Measurements from ENCODE around the gene GHRL. TPM values are rescaled to one million over a fixed set of nuclear protein-coding genes. Genes with fewer than 3 reads are reported as not detected.

Gene GHRL
- total and polyA plus RNA-seq, 2 donors from 2014 or later, result 0.73 to 1.2 TPM

DNA sequence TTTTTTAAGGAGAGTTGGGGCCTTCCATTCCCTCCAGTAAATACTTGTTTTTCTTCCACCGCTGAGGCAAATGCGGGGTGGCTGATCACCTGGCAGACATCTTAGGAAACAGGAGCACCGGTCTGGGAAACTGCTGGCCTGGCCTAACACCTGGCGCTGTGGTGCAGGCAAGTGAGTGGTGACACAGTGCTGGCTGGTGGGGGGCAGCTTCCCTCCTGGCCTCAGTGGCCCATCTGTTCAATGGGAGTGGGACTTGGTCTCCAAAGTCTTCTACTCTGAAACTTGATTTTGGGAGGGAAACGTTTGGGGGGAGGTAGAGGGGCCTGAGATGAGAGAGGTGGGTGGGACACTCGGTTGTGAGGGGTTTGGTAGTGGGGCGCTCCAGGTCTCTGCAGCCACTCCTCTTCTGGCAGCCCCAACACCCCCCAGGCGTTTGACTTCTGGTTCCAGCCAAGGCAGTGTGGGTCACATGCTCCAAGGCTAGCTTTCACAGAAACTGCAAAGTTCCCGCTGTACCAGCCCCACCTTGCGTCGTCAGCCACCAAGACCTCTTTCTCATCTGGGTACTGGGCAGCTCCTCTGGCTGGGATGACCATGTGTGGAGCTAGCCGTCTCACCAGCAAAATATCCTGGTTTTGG lies 4.7 kb downstream of the GHRL start:
- Histone ChIP-seq H3K27me3 (ENCODE audit: control insufficient read depth, insufficient read depth, low read length) (no peaks in the 10 kb centered on the region), H3K4me1 (ENCODE audit: control insufficient read depth in 2 of 3, insufficient read depth in 2 of 3, low read depth in 1 of 3, low read length in 3 of 3) (peaks cover 0 to 15% (median 0%) of the 10 kb centered on the region in 3 donors), H3K4me3 (ENCODE audit: low read length in 3 of 3) (no peak overlapping the region), H3K9me3 (ENCODE audit: control insufficient read depth in 2 of 3, insufficient read depth in 1 of 3, low read length in 3 of 3) (no peaks in the 10 kb centered on the region), H3K36me3 (ENCODE audit: control insufficient read depth in 2 of 3, insufficient read depth in 3 of 3, low read length in 3 of 3) (peaks cover 0 to 10% (median 0%) of the 10 kb centered on the region in 3 donors), H3K9ac (ENCODE audit: low read length in 3 of 3) (no peak overlapping the region), H3K27ac (ENCODE audit: low read depth in 2 of 2, low read length in 2 of 2) (no peak overlapping the region)
- intact Hi-C loops (cut with DNase I), result no loop called here
- no peak for DNase-seq
- TF ChIP-seq, protein P1, sequence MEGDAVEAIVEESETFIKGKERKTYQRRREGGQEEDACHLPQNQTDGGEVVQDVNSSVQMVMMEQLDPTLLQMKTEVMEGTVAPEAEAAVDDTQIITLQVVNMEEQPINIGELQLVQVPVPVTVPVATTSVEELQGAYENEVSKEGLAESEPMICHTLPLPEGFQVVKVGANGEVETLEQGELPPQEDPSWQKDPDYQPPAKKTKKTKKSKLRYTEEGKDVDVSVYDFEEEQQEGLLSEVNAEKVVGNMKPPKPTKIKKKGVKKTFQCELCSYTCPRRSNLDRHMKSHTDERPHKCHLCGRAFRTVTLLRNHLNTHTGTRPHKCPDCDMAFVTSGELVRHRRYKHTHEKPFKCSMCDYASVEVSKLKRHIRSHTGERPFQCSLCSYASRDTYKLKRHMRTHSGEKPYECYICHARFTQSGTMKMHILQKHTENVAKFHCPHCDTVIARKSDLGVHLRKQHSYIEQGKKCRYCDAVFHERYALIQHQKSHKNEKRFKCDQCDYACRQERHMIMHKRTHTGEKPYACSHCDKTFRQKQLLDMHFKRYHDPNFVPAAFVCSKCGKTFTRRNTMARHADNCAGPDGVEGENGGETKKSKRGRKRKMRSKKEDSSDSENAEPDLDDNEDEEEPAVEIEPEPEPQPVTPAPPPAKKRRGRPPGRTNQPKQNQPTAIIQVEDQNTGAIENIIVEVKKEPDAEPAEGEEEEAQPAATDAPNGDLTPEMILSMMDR (IDR thresholded peaks at IDR 0.05; ENCODE audit: borderline replicate concordance, extremely low read depth, insufficient read depth), result no peak
- no peak for FAIRE-seq

DNA sequence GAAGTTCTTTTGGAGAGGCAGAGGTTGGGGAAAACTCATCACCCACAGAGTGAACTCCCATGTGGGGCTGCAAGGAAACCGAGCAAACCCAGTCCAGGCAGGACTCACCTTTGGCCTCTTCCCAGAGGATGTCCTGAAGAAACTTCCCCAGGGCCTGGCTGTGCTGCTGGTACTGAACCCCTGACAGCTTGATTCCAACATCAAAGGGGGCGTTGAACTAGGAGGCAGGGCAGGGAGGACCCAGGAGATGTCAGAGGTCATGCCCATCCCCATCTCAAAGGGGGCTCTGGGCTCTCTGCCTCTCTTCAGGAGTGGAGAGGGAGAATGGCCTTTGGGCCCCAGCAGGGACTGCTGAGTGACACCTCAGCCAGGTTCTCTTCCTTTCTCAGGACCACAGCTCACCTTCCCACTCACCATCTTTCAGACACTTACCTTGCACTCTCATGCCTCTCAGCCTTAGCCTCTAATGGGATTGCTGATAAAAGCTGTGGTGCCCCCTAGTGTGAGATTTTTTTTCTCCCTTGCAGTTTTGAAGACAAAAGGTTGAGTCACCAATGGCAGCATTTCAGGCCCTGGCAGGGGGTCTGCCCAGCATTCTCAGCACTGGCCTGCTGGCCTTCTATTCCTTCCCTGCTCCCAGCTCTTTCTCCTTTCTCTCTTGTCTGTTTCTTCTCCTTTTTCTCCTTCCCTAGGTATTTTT lies 6.0 kb downstream of the GHRL start:
- Histone ChIP-seq H3K36me3 (ENCODE audit: control insufficient read depth in 2 of 3, insufficient read depth in 3 of 3, low read length in 3 of 3) (peaks cover 0 to 6% (median 0%) of the 10 kb centered on the region in 3 donors), H3K4me3 (ENCODE audit: low read length in 3 of 3) (no peak overlapping the region), H3K27me3 (ENCODE audit: control insufficient read depth, insufficient read depth, low read length) (no peaks in the 10 kb centered on the region), H3K9ac (ENCODE audit: low read length in 3 of 3) (no peak overlapping the region), H3K4me1 (ENCODE audit: control insufficient read depth in 2 of 3, insufficient read depth in 2 of 3, low read depth in 1 of 3, low read length in 3 of 3) (peaks cover 0 to 15% (median 0%) of the 10 kb centered on the region in 3 donors), H3K9me3 (ENCODE audit: control insufficient read depth in 2 of 3, insufficient read depth in 1 of 3, low read length in 3 of 3) (no peaks in the 10 kb centered on the region), H3K27ac (ENCODE audit: low read depth in 2 of 2, low read length in 2 of 2) (no peak overlapping the region)
- intact Hi-C loops (cut with DNase I), result no loop called here
- no peak for FAIRE-seq
- DNase-seq, result peak in 2 of 5 donors; percentile 48 to 62
- TF ChIP-seq, protein P1 (IDR thresholded peaks at IDR 0.05; ENCODE audit: borderline replicate concordance, extremely low read depth, insufficient read depth), result peak; percentile 2

DNA sequence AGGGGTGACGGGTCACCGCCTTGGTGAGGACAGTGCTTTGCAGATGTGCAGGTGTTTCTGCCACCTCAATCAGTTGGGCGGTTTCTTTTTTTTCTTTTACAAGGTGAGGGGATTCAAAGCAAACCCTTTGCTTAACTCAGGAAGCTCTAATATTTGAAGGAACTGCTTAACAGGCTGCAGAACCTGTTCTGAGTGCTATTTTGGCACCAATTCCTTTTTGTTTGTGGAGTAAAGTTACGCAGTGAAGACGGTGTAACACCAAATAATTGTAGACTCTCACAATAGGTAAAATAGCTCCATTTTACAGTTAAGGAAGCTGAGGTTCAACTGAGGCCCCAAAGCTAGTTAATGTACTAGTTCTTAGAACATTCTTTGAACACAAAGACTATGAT lies 6.6 kb downstream of the GHRL start:
- DNase-seq (peak in 1 of 5 donors; percentile 28), FAIRE-seq (no peak)
- no peak overlapping the region for H3K27ac ChIP-seq (ENCODE audit: low read depth in 2 of 2, low read length in 2 of 2)
- H3K4me1 ChIP-seq (ENCODE audit: control insufficient read depth in 2 of 3, insufficient read depth in 2 of 3, low read depth in 1 of 3, low read length in 3 of 3), result peaks cover 0 to 15% (median 0%) of the 10 kb centered on the region in 3 donors
- TF ChIP-seq, protein P1 (IDR thresholded peaks at IDR 0.05; ENCODE audit: borderline replicate concordance, extremely low read depth, insufficient read depth), result no peak
- peaks cover 0 to 6% (median 0%) of the 10 kb centered on the region in 3 donors for H3K36me3 ChIP-seq (ENCODE audit: control insufficient read depth in 2 of 3, insufficient read depth in 3 of 3, low read length in 3 of 3)
- H3K9me3 ChIP-seq (ENCODE audit: control insufficient read depth in 2 of 3, insufficient read depth in 1 of 3, low read length in 3 of 3), result no peaks in the 10 kb centered on the region
- no peaks in the 10 kb centered on the region for H3K27me3 ChIP-seq (ENCODE audit: control insufficient read depth, insufficient read depth, low read length)
- intact Hi-C loops (cut with DNase I), result no loop called here
- H3K4me3 ChIP-seq (ENCODE audit: low read length in 3 of 3), result no peak overlapping the region
- H3K9ac ChIP-seq (ENCODE audit: low read length in 3 of 3), result no peak overlapping the region

All from kidney (tissue), 14 donors.